Right kidney (tissue), 1 donor: ENCODE data around the gene UBTF.

ENCODE experiments used
- DNase-seq: peaks from one replicate; pipeline ENCODE4 v3.0.0-alpha.2; 2016

Gene UBTF

DNA sequence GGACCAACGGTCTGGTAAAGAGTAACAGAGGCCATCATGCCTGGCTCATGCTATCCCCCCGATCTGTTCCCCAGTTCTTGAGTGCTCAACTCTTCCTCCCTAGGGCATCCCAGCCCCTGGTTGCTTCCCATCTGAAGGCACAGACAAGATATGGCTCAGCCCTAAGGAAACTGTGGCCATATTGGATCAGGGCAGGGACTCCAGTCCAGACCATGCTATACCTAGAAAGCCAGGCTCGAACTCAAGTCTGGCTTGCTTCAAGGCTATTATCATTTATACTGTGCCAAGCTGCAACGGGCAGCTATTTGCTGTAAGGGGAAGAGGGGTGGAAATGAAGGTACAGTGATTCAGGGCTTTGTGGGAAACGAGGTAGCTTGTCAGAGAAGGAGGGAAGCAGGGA, 2.8 kb downstream of the UBTF start:
- no peak for DNase-seq

DNA sequence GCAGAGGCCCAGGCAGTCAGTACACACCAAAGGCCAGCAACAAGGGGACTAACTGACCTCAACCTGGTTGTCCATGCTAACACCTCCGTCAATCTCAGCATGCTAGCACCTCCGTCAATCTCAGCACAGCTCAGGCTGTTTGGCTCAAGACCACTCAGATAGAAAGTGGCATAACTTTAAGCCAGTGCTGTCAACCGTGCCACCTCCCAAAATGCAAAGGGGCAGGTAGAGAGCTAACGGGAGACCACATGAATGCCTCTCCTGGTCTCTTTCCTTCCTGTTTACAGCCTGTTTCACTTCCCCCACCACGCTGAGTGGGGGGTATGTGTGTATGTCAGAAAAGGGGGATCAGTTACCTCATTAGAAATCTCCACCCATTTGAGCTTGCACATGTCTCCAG, 3.3 kb downstream of the UBTF start:
- DNase-seq, result no peak

DNA sequence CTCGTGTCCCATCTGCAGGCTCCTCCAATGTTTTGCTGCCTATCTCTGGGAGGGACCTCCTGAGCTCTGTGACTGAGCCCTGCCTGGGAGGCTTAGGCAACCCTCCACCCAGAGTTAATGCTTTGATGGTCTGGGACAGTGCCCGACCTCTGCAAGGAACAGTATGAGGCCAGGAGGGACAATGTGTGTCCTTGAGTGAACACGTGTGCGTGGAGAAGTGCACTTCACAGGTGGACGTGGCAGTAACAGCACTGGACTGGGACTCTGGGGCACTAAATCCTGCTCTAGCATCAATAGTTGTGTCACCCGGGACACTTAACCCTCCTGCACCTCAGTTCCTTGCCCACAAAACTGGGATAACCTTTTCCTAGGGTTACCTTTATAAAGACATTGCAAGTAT, 4.6 kb downstream of the UBTF start:
- no peak for DNase-seq

DNA sequence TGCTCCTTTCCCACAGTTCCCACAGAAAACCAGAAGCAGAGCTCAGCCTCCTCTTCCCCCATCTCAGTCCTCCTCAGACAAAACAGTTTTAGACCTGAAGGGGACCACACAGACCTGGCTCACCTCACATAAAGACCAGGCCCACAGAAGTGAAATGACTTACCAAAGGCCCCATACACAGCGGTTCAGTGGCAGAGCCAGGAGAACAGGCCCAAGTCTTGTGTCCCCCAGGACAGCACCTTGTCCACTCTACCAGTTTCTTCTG, 5.3 kb downstream of the UBTF start:
- no peak for DNase-seq

DNA sequence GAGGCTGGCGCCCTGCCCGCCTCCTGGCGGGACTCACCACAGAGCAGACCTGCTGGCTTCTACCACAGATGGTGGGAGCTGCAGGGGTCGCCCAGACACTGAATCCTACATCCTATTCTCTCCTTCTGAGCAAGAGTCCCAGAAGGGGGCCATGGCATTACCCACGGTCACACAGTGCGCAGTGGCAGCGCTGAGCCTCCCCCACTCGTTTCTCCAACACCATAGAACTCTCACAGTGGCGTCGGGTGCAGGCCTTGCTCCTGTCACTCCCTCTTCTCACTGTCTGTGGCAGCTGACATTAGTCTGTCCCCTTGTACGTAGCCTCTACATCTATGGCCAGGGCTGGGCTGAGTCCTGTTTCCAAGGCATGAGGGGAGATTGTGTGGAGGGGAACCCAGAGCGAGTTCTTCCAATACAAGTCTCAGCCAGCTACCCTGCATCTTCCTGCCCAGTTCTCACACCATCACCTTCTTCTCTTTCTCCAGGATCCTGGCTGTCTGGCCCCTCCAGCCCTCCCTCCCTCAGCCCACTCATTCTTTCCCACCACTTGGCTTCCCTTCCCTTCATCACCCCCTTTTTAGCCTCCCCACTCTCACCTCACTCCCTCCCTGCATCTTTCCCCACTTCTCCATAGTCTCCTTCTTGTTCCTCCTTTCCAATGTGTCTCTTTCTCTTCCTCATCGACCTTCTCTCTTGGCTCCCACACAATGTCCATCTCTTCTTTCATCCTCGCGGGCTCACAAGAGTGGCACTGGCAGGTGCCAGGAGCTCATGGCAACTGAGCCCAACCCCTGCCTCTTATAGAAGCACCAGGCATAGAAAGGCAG, 5.9 kb downstream of the UBTF start:
- DNase-seq, result no peak

DNA sequence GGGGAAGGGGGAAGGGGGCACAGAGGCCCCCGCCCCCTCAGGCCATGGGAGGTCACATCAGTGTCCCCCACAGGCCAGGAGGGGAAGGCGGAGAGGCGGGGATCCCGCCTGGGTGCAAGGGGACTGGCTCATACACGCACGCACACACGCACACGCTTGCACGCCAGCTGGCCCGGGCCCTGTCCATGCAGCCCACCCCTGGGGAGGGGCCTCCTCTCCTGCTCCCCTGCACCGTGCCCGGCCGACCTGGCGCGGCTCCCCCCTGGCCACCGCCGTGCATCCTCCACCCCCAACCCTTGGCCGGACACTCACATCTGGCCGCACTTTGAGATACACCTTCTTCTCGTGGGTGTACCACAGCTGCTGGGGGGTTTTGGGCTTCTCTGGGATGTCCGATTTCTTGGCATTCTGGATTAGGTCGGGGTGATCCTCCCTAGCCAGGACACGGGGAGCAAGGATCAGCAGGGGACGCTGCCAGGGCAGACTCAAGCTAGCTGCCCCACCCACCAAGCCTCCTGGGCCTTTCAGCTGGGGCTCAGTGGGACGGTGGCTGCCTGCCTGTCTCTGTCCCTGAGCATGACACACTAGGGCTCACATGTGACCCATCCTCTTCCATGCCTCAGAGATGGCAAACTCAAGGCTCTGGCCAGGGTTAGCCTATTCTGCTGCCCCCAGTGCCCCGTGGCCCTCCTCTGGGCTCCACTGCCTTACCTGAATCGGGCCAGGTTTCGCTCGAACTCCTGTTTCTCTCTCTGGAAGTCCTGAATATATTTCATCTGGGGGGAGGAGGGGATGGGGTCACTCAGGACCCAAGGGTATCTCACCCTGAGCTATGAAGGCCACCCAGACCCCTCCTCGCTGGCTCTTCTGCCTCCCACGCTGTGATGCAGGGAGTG, 6.7 kb downstream of the UBTF start:
- no peak for DNase-seq

DNA sequence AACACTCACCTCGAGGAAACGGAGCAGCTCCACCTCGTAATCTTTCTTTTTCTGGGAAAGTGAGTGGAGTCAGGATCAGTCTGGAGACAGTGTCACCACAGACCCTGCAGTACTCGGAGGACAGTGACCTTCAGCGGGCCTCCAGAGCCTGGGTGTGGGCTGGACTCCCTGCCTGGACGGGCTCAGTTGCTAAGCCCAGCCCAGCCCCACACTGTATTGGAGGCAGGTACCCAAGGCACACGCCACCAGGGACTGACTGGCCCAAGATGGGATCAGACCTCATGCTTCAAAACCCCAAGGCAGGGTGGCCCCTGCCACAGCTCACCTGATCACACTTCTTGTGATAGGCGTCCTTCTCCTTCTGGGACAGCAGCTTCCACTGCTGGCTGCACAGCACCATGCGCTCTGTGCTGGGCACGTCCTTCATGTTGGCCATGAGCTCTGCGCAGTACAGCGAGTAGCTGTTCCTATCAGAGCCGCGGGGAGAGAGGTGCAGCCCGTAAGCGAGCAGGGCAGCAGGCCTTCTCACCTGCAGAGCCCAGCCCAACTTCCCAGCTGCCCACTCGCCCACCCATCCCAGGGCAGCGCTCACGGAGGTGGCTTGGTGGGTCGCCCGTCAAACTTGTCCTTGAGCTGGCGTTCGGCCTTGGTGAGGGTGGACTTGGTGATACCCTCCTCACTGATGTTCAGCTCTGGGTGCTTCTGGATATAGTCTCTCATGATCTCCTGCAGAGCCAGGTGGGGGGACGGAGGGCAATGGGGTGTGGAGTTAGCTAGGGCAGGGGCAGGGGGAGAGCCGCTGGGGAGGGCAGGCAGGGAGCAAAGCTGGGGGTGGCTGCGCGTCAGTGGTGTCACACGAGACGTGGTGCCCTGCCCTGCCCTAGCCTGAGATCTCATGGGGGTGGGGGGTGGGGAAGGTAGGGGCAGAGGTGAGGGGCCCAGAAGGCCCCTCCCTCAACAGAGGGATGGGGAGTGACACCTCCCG, 7.9 kb downstream of the UBTF start:
- no peak for DNase-seq

DNA sequence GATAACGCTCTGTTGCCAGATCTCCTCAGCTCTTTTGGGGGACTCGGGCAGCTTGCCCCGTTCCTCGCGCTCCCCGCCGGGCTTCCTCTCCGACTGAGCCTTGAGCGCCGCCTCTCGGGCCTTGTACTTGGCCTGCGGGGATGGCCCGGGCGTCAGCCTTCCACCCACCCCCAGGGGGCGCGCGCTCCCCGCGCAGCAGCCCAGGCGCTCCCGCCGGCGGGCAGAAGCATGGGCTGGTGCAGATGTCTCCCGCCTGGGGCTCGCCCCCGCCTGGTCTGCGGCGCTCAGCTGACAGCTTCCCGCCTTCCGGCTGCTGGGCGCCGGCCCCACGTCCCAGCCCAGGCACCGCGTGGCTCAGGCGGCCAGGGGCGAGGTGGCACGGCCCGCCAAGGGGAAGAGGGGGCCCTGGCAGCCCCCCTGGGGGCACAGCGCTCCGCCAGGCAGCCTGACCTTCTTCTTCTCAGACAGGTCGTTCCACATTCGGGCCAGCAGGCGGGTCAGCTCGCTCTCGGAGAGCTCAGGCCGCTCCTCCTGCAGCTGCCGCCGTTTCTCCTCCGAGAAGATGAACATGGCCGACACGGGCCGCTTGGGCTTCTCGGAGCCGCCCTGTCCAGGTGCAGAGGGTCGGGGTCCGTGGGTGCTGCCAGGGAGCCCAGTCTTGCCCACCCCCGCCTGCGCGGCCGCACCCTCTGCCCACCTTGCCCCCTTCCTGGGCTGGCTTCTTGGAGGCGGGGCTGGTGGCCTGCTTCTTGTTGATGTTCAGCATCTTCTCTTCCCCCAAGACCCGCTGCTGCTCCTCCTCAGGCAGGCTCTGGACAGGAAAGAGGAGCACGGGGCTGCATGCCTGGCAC, 8.9 kb downstream of the UBTF start:
- DNase-seq, result peak; percentile 84

DNA sequence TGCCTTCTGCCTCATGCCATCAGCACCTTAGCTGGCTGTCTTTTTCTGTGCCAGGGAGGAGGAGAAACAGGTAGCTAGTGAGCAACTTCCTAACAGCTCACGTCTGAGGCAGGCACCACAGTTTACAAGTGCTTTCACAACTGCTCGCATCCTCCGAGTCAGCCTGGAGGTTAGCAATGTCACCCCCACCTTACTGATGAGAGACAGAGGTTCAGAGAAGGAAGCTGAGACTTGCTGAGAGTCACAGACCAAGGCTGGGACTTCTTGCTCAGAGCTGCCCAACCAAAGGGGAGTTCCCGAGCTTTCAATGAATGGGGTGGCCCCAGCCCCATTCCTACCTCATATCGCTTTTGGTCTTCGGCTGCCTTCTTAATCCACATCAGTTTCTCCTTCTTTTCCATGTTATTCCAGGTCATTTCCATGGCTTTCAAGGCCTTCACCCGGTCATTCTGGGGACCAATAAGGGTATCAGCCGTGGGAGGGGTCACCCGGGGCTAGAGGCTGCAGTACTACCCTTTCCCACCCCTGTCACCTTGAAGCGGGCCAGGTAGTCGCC, 9.6 kb downstream of the UBTF start:
- DNase-seq, result no peak

DNA sequence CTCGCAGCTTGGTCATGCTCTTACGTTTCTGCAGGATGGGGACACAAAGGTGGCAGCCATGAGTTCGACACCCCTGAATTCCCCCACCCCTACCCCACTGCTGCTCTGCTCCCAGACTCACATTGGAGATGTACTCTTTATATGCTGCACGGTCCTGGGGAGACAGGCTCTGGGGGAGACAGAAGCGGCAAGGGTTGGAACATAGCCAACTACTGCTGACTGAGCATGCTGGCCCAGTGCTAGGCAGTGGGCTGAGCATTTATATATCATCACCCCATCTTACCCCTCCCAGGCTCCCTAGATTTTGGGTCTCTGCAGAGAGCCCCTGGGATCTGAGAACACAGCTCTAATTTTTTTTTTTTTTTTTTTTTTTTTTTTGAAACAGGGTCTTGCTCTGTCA, 11.7 kb downstream of the UBTF start:
- DNase-seq, result no peak

DNA sequence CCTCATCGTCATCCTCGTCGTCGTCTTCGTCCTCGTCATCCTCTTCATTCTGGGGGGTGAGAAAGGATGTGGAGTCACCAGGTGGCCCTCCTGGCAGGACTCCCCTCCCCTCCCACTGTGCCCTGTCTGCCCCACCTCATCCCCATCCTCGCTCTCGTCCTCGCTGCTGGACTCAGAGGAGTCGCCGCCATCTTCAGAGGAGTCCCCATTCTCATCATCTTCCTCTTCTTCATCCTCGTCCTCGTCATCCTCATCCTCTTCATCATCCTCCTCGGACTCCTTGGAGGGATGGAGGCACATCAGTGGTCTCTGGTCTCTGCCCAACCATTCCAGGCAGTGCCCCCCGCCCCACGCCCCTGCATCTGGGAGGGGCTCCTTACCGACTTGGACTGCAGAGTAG, 12.2 kb downstream of the UBTF start:
- no peak for DNase-seq

DNA sequence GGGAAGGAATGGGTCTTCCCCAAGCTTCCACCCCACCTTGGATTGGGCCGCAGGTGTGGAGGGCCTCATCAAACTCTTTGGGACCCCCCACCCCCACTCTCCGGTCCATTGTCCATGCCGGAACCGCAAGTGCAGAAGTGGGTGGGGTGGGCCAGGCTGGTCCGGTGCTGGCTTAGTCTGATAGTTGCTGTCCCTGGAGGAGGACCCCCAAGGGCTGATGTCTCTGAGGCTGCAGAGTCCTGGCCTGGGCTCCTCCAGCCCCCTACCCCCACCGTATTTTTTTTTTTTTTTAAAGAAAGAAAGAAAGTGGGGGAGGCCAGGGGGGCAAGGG, 12.7 kb downstream of the UBTF start:
- DNase-seq, result no peak

DNA sequence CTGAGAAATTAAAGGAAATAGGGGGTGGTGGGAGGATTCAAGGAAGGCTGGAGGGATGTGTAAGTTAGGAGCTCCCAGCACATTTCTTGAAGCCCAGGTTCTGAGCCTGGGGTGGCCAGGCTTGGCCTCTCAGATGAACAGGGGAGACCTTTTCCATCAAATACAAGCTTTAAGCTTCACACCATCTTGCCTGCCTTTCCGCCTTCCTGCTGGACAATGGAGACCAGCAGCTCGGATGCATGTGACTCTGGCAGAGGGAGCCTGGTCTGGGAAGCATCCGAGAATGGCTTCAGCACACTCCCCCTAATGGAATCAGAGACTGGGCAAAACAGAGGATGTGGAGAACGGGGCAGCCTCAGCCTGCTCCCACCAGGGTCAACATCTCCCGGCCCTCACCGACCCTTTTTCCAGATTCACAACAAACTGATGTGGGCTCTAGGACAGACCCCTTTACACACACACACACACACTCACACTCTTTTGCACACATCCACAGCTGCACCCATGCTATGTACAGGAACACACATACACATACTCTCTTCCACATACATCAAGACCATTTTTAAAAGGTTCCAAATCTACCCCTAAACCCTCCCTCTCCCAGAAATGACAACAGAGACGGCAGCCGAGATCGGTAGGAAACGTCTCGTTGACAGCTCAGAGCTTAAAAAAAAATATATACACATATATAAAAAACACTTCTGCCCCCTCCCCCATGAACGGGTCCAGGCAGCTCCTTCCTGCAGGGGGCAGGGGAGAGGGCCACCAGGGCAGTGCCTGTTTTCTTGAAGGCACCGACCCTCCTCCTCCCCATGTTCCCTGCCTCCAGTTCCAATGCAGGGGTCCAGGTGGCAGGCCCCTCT, 13.3 kb downstream of the UBTF start:
- no peak for DNase-seq

DNA sequence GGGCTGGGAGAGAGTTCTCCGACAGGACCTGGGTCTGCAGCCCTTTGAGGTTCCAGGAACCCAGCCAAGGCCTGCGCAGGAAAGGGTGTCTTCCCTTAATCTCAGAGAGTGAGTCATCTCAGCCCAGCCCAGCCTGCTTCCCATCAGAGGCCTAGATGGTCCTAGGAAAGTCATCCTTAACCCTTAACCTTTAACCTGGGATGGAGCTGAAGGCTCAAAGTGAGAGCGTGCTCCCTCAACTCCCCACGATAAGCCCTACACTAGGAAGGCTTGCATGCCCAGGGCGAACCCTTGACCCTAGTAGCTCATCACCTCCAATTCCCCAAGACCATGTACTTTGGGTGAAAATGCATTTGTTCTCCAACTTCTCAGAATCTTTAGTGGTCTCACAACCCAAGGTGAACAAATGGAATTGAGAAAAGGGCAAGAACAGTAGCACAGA, 15.0 kb downstream of the UBTF start:
- DNase-seq, result no peak

DNA sequence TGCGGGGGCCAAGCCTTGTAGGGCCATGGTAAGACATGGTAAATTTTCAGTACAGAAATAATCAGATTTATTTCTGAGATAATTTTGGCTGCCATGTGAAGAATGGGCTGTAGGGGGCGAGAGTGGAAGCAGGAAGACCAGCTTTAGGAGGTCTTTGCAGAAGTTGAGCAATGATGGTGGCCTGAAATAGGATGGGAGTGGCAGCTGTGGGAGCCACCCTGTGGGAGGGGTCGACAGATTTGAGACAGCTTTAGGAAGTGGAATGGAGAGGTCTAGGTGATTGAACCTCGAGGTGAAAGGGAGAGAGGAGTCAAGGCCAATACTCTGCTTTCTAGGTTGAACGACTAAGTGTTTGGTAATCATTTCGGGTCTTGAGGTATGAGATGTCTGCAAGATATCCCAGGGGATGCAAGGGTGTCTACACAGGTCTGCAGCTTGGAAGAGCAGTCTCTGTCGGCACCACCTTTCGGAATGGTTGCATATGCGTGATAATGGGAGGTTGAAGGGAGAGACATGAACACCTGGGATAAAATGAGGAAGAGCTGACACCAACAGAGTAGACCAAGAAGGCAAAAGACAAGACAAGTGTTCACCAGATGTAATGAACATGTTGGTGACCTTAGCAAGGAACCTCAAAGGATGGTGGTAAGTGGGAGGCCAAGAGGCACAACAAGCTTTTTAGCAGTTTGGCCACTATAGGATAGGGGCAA, 15.6 kb downstream of the UBTF start:
- no peak for DNase-seq

DNA sequence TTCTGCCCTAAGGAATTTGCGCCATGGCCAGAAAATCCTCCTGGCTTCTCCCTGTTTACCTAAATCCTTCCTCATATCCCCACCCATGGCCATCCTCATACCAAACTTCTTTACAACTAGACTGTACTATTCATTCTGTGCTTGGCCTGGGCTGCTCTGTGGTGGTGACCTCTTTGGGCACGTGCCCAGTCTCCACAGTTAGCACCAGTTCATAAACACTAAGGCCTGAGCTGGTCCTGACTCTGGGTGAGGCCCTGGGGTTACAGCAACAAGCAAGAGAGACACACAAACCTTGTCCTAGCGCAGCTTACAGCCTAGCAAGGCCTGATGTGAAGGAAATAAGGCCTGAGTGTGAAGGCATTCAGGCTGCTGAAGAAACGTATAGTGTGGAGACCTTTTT, 16.7 kb downstream of the UBTF start:
- no peak for DNase-seq

DNA sequence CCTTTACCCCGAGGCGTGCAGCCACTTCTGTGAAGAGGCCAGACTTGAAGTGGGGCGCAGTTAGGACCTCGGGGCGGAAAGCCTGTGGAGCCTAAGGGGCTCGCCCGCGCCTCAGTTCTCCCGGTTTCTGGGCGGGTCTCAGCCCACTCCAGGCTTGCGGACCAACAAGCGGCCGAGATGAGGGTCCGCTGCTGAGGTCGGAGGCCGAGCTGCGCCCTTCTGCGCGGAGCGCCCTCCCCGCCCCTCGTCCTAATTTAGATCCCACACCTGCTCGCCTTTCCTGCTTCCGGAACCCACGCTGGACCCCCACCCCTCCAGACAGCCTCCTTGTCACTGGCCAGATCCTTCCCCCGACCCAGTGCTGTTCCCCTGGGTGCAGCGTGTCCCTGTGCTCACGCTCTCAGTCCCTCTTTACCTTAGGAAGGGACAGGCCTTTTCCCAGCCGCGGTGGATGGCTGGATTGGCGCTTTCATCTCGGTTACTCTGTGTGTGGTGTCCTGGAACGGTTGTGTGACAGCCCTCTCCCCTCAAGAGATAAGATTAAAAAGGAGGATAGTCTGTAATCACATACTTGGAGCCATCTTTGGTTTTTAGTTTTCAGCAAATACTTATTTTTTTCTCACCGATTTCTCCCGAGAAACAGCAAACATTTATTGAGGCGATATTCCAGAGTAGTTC, 18.9 kb downstream of the UBTF start:
- DNase-seq, result peak; percentile 69

DNA sequence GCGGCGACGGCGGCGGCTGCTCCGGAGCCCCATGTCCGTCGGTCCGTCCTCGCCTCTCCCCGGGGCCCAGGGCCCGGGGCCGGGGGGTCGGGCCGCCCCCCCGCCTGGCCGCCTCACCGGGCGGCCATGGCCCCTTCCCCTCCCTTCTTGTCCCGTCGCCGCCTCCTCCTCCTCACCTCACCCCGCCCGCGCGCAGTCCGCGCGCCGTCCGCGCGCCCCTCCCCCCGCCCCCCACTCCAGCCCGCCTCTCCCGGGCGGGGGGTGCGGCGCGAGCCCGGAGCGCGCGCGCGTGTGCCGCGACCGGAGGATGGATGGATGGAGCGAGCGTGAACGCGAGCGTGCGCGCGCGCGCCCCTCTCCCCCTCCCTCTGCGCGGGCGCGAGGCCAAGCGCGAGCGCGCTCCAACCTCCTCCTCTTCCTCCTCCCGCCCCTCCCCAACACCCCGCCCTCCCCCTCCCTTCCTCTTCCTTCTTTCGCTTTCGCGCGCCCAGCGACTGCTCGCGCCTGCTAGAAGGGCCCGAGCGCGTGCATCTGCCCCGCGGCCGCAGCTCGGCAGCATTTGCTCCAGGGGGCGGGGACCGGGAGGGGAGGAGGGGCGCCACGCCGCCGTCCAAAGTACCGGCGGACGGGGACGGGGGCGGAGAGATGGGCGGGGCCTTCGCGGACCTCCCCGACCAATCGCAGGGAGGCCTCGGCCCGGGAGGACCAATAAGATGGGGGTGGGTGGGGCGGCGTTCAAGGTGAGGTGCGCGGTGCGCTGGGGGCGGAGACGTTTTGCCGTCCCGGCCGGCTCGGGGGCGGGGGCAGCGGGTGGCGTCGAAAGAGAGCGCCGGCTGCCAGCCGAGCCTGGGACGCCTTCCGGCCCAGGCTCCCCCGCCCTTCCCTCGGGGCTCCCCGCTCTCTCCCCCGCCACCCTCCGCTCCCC, 19.7 kb downstream of the UBTF start, which contains the start of gene ATXN7L3:
ATXN7L3 (minus strand) TSS at position 332 of the 925 bp plus-strand sequence. CDS start 1,814 bp downstream, outside the sequence.
- DNase-seq, result peak; percentile 91
